GM21825 (cell line): Measurements from ENCODE around the gene GLT6D1.

ENCODE experiments used
- ATAC-seq: cut with Tn5 transposase; IDR thresholded peaks from one replicate; pipeline ENCODE4 v1.9.1; 2021; ENCODE audit warnings: mild to moderate bottlenecking, moderate library complexity; ENCODE audit not compliant: unreplicated experiment

Gene GLT6D1

GRCh38 chr9:135632841-135633240, 6.5 kb downstream of the GLT6D1 start:
- ATAC-seq, result no peak

- ATAC-seq, result no peak
Observed at GRCh38 chr9:135624282-135624681, 15.1 kb downstream of the GLT6D1 start.

- ATAC-seq, result no peak
Observed at GRCh38 chr9:135622415-135623020, 16.8 kb downstream of the GLT6D1 start.

- ATAC-seq, result no peak
Observed at GRCh38 chr9:135620558-135620957, 18.8 kb downstream of the GLT6D1 start.

- no peak for ATAC-seq
Observed at GRCh38 chr9:135619599-135619886, 19.8 kb downstream of the GLT6D1 start.

- no peak for ATAC-seq
Observed at GRCh38 chr9:135618866-135619598, 20.3 kb downstream of the GLT6D1 start.

GRCh38 chr9:135617991-135618411, 21.3 kb downstream of the GLT6D1 start:
- ATAC-seq, result no peak

- no peak for ATAC-seq
Observed at GRCh38 chr9:135617538-135617900, 21.8 kb downstream of the GLT6D1 start.

- ATAC-seq, result no peak
Observed at GRCh38 chr9:135616619-135617537, 22.5 kb downstream of the GLT6D1 start.

- ATAC-seq, result no peak
Observed at GRCh38 chr9:135615666-135616618, 23.4 kb downstream of the GLT6D1 start.

- ATAC-seq, result no peak
Observed at GRCh38 chr9:135614821-135615665, 24.3 kb downstream of the GLT6D1 start.

- ATAC-seq, result no peak
Observed at GRCh38 chr9:135613946-135614805, 25.2 kb downstream of the GLT6D1 start.

- ATAC-seq, result no peak
Observed at GRCh38 chr9:135612981-135613910, 26.1 kb downstream of the GLT6D1 start.

GRCh38 chr9:135612437-135612836, 26.9 kb downstream of the GLT6D1 start:
- no peak for ATAC-seq

GRCh38 chr9:135611875-135612209, 27.5 kb downstream of the GLT6D1 start:
- no peak for ATAC-seq

- no peak for ATAC-seq
Observed at GRCh38 chr9:135611142-135611874, 28.0 kb downstream of the GLT6D1 start.
